OCI-LY7 (cell line): ENCODE data around the gene CAMSAP2.

ENCODE experiments used
- CTCF ChIP-seq: fragments of 200-600 bp; sonication (generic); conservative IDR thresholded peaks from 2 replicates; pipeline ENCODE4 v1.5.1; 2014; ENCODE audit warnings: mild to moderate bottlenecking, antibody characterized with exemption, low read length, moderate library complexity, mixed read lengths
- EZH2phosphoT487 ChIP-seq: fragments of 200-600 bp; sonication (generic); IDR thresholded peaks from 2 replicates; pipeline ENCODE4 v1.6.1; 2018; ENCODE audit warnings: low read depth, borderline replicate concordance, mild to moderate bottlenecking, mixed run types, antibody characterized with exemption, low read length, moderate library complexity, mixed read lengths

- no peak for TF ChIP-seq CTCF
- TF ChIP-seq EZH2phosphoT487 = no peak
These were observed 55.0 kb downstream of the CAMSAP2 start for GRCh38 chr1:200793677-200794076.
